ENCODE results near the gene PLAAT2. TPM values are rescaled to one million over a fixed set of nuclear protein-coding genes. Genes with fewer than 3 reads are reported as not detected.

Gene PLAAT2
- total RNA-seq, 1 donor from 2014 or later = 6.0 TPM

DNA sequence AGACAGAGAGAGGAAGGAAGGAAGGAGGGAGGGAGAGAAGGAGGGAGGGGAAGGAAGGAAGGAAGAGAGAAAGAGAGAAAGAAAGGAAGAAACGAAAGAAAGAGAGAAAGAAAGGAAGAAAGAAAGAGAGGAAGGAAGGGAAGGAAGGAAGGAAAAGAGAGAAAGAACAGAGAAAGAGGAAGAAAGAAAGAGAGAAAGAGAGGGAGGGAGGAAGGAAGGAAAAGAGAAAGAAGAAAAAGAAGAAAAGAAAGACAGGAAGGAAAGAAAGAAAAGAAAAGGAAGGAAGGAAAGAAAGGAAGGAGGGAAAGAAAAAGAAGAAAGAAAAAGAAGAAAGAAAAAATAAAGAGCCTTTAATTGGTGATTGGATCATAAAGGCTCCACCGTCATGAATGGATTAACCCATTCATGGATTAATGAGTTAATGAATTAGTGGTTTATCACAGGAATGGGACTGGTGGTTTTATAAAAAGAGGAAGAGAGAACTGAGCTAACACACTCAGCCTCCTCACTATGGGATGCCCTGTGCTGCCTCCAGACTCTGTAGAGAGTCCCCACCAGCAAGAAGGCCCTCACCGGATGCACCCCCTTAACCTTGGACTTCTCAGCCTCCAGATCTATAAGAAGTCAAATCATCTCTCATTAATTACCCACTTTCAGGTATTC lies 9.0 kb upstream of the PLAAT2 start:
- peaks cover 22% of the 10 kb centered on the region for H3K36me3 Mint-ChIP-seq
- H3K4me1 Mint-ChIP-seq (ENCODE audit: unreplicated experiment) = peaks cover 29% of the 10 kb centered on the region
- H3K27ac Mint-ChIP-seq = no peak overlapping the region
- H3K27me3 Mint-ChIP-seq = no peaks in the 10 kb centered on the region
- no peak for DNase-seq (ENCODE audit: extremely low spot score, unreplicated experiment)
- H3K4me3 Mint-ChIP-seq = no peak overlapping the region
- no peaks in the 10 kb centered on the region for H3K9me3 Mint-ChIP-seq
- TF ChIP-seq, protein P1, sequence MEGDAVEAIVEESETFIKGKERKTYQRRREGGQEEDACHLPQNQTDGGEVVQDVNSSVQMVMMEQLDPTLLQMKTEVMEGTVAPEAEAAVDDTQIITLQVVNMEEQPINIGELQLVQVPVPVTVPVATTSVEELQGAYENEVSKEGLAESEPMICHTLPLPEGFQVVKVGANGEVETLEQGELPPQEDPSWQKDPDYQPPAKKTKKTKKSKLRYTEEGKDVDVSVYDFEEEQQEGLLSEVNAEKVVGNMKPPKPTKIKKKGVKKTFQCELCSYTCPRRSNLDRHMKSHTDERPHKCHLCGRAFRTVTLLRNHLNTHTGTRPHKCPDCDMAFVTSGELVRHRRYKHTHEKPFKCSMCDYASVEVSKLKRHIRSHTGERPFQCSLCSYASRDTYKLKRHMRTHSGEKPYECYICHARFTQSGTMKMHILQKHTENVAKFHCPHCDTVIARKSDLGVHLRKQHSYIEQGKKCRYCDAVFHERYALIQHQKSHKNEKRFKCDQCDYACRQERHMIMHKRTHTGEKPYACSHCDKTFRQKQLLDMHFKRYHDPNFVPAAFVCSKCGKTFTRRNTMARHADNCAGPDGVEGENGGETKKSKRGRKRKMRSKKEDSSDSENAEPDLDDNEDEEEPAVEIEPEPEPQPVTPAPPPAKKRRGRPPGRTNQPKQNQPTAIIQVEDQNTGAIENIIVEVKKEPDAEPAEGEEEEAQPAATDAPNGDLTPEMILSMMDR (conservative IDR thresholded peaks at IDR 0.05) = no peak

DNA sequence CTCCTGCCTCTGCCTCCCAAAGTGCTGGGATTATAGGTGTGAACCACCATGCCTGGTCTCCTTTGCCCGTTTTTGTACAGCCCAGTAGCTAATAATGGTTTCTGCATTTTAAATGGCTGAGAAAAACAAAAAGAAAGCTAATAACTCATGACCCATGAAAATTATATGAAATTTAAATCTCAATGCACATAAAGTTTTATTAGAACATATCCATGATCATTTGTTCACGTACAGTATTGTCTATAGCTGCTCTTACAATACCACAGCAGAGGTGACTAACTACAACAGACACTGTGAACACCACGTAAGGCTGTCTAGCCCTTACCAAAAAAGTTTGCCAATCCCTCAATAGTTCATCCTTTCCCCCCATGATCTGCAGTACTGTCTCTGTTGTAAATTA lies 6.4 kb upstream of the PLAAT2 start:
- Mint-ChIP-seq H3K36me3 (peaks cover 9% of the 10 kb centered on the region), H3K4me1 (ENCODE audit: unreplicated experiment) (peaks cover 26% of the 10 kb centered on the region), H3K27me3 (no peaks in the 10 kb centered on the region), H3K4me3 (no peak overlapping the region), H3K27ac (peak overlapping the region; percentile 62), H3K9me3 (no peaks in the 10 kb centered on the region)
- no peak for DNase-seq (ENCODE audit: extremely low spot score, unreplicated experiment)
- TF ChIP-seq, protein P1 (conservative IDR thresholded peaks at IDR 0.05) = no peak

GRCh38 chr11:63567044-63567840 lies 4.1 kb upstream of the PLAAT2 start:
- peak overlapping the region; percentile 69 for H3K4me3 Mint-ChIP-seq
- H3K4me1 Mint-ChIP-seq (ENCODE audit: unreplicated experiment) = peaks cover 28% of the 10 kb centered on the region
- TF ChIP-seq, protein P1 (conservative IDR thresholded peaks at IDR 0.05) = no peak
- no peaks in the 10 kb centered on the region for H3K27me3 Mint-ChIP-seq
- no peak for DNase-seq (ENCODE audit: extremely low spot score, unreplicated experiment)
- no peaks in the 10 kb centered on the region for H3K36me3 Mint-ChIP-seq
- H3K27ac Mint-ChIP-seq = peak overlapping the region; percentile 98
- H3K9me3 Mint-ChIP-seq = no peaks in the 10 kb centered on the region

DNA sequence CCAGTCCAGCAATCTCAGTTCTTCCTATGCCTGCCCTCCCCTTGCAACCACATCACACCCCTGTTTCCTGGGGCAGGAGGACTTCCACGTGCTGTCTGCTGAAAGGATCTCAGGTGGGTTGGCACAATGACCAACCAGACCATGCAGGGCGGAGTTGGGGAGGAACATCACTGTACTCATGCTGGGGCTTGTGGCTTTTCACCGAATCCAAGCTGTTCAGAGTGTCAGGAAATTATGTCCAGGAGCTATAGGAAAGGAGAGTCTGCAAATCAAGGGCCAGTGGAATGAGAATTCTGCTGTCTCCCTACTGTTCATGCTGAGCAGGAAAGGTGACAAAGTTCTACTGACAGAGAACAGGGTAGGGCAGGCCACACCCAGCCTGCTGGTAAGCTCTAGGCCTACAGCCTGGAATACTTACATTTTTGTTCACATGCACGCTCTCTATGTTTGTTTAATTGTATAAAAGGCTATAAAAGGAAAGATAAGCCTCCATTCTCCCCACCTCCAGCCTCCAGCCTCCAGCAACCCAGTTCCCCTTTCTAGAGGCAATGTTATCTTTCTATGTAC lies 1.7 kb upstream of the PLAAT2 start:
- H3K4me1 Mint-ChIP-seq (ENCODE audit: unreplicated experiment) = peaks cover 33% of the 10 kb centered on the region

GRCh38 chr11:63564056-63564774 lies 1.0 kb upstream of the PLAAT2 start:
- no peaks in the 10 kb centered on the region for H3K36me3 Mint-ChIP-seq
- peak overlapping the region; percentile 78 for H3K4me3 Mint-ChIP-seq
- H3K27me3 Mint-ChIP-seq = no peaks in the 10 kb centered on the region
- no peak for DNase-seq (ENCODE audit: extremely low spot score, unreplicated experiment)
- TF ChIP-seq, protein P1 (conservative IDR thresholded peaks at IDR 0.05) = no peak
- no peaks in the 10 kb centered on the region for H3K9me3 Mint-ChIP-seq
- H3K27ac Mint-ChIP-seq = peak overlapping the region; percentile 99
- H3K4me1 Mint-ChIP-seq (ENCODE audit: unreplicated experiment) = peaks cover 33% of the 10 kb centered on the region

More for the DNA sequence above, 1.7 kb upstream of the PLAAT2 start:
- Mint-ChIP-seq H3K9me3 (no peaks in the 10 kb centered on the region), H3K4me3 (peak overlapping the region; percentile 78), H3K27me3 (no peaks in the 10 kb centered on the region), H3K27ac (peak overlapping the region; percentile 99), H3K36me3 (no peaks in the 10 kb centered on the region)
- no peak for DNase-seq (ENCODE audit: extremely low spot score, unreplicated experiment)
- TF ChIP-seq, protein P1 (conservative IDR thresholded peaks at IDR 0.05) = no peak
